Stimulated activated naive CD4-positive, alpha-beta T cell treated with Interleukin-2 at 50 U/mL for 16 hours (primary cell): ENCODE measurements around the gene CD44.

ENCODE experiments used
- DNase-seq: peaks from one replicate; lab custom pipeline; 2025; lab: John Stamatoyannopoulos, UW

CD44 gene

GRCh38 chr11:35237860-35238715 is 99.1 kb downstream of the CD44 start:
- peak; percentile 24 for DNase-seq

- DNase-seq = no peak
These were observed 99.9 kb downstream of the CD44 start for GRCh38 chr11:35238882-35239281.

GRCh38 chr11:35239471-35240075 is 100.6 kb downstream of the CD44 start:
- no peak for DNase-seq

GRCh38 chr11:35241083-35241482 is 102.1 kb downstream of the CD44 start:
- DNase-seq = no peak

- DNase-seq = no peak
These were observed 102.6 kb downstream of the CD44 start for GRCh38 chr11:35241531-35241930.

GRCh38 chr11:35242412-35243242 is 103.7 kb downstream of the CD44 start:
- DNase-seq = no peak

GRCh38 chr11:35243774-35244173 is 104.8 kb downstream of the CD44 start:
- DNase-seq = no peak

- DNase-seq = no peak
These were observed 106.1 kb downstream of the CD44 start for GRCh38 chr11:35245056-35245455.

GRCh38 chr11:35245786-35246185 is 106.8 kb downstream of the CD44 start:
- no peak for DNase-seq

- no peak for DNase-seq
These were observed 107.8 kb downstream of the CD44 start for GRCh38 chr11:35246745-35247144.

- DNase-seq = peak; percentile 18
These were observed 108.5 kb downstream of the CD44 start for GRCh38 chr11:35247428-35247827.

- no peak for DNase-seq
These were observed 108.9 kb downstream of the CD44 start for GRCh38 chr11:35247863-35248262.

- no peak for DNase-seq
These were observed 109.8 kb downstream of the CD44 start for GRCh38 chr11:35248558-35249323.

- no peak for DNase-seq
These were observed 111.2 kb downstream of the CD44 start for GRCh38 chr11:35250192-35250591.

- no peak for DNase-seq
These were observed 111.7 kb downstream of the CD44 start for GRCh38 chr11:35250621-35251020.

- no peak for DNase-seq
These were observed 114.3 kb downstream of the CD44 start for GRCh38 chr11:35253237-35253636.

GRCh38 chr11:35255514-35255913 is 116.5 kb downstream of the CD44 start:
- DNase-seq = no peak

GRCh38 chr11:35256296-35256695 is 117.3 kb downstream of the CD44 start:
- no peak for DNase-seq

GRCh38 chr11:35257281-35257680 is 118.3 kb downstream of the CD44 start:
- no peak for DNase-seq

- DNase-seq = no peak
These were observed 120.6 kb downstream of the CD44 start for GRCh38 chr11:35259529-35259928.

GRCh38 chr11:35260342-35260985 is 121.5 kb downstream of the CD44 start:
- DNase-seq = no peak
